AG04450 (cell line): ENCODE results near the gene KCNK7. TPM values are rescaled to one million over a fixed set of nuclear protein-coding genes. Genes with fewer than 3 reads are reported as not detected.

ENCODE experiments used
- CTCF ChIA-PET: fragments of 300-600, 350-600 bp; formaldehyde crosslinking; extraction: SDS; loops from one replicate; lab custom pipeline; 2022; ENCODE audit warnings: antibody characterized with exemption, inconsistent platforms; lab: Charles Lee
- POLR2A ChIA-PET: fragments of 350-600 bp; formaldehyde crosslinking; extraction: SDS; loops from one replicate; lab custom pipeline; 2021; ENCODE audit warnings: antibody characterized with exemption, inconsistent platforms; lab: Yijun Ruan, JAX
- DNase-seq: peaks from one replicate; pipeline ENCODE4 v3.0.0-alpha.2; 2011; ENCODE audit warnings: low read depth, low spot score
- H3K27ac ChIP-seq: one replicate; pipeline ENCODE4 v1.5.1; 2012; ENCODE audit warnings: low read depth, low read length, control low read depth
- H3K27me3 ChIP-seq: one replicate; pipeline ENCODE4 v1.6.0; 2012; ENCODE audit warnings: low read length; ENCODE audit not compliant: control insufficient read depth, insufficient read depth
- H3K4me3 ChIP-seq: 2 replicates; pipeline ENCODE4 v1.5.1; 2011; ENCODE audit warnings: mild to moderate bottlenecking, low read depth, low read length, control low read depth
- H3K9me3 ChIP-seq: 2 replicates; pipeline ENCODE4 v1.5.1; 2012; ENCODE audit warnings: low read length; ENCODE audit not compliant: control insufficient read depth, insufficient read depth
- CTCF ChIP-seq: IDR thresholded peaks from 2 replicates; pipeline ENCODE4 v1.5.1; 2011; ENCODE audit warnings: low read depth, low read length, control low read depth, inconsistent platforms
- polyA plus RNA-seq: library from polyadenylated mRNA; depleted of rRNA; stranded (reverse); fragments of >200 nt; gene quantifications from 2 replicates; pipeline ENCODE4 v1.2.3, GENCODE V29; 2011

The KCNK7 gene
- polyA plus RNA-seq, 1 experiment, result not detected

DNA sequence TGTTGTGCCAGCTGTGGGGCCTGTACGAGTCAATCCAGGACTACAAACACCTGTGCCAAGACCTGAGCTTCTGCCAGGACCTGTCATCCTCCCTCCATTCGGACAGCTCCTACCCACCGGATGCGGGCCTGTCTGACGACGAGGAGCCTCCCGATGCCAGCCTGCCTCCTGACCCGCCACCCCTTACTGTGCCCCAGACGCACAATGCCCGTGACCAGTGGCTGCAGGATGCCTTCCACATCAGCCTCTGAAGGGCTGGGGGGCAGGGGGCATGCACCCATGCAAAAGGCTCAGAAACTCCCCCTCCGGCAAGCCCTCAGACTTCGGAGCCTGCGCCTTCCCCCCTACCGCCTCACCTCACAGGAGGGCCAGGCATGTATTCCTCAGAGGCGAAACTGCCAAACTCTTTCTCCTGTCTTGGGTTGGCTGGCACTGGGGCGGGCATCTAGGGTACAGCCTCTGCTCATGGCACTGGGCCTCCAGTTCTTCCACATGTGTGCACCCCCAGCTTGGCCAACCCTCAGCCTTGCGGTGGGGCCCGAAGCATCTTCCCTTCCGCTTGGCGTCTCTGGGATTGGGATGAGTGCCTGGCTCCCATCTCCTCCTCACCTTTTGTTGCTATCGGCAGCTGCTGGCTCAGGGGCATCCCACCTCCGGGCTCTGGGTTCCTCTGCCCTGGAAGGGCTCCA is 22.1 kb downstream of the KCNK7 start:
- peak overlapping the region; percentile 77 for H3K4me3 ChIP-seq
- ChIA-PET CTCF (interaction anchor here (0.9 to 4.1 kb wide), 7 partner anchors 12 to 42 kb away, joined by 3 to 20 read pairs (median 4); partner anchors contain the start of gene PCNX3), POLR2A (interaction anchor here (0.5 to 1.5 kb wide), 6 partner anchors 13 to 150 kb away, joined by 3 to 8 read pairs (median 4); partner anchors contain the start of genes LTBP3, NEAT1 and PCNX3)
- H3K9me3 ChIP-seq, result peaks cover 4% of the 10 kb centered on the region; the same call in 1 of the 2 replicates
- no peaks in the 10 kb centered on the region for H3K27me3 ChIP-seq
- H3K27ac ChIP-seq, result peak overlapping the region; percentile 39
- no peak for TF ChIP-seq CTCF
- no peak for DNase-seq

DNA sequence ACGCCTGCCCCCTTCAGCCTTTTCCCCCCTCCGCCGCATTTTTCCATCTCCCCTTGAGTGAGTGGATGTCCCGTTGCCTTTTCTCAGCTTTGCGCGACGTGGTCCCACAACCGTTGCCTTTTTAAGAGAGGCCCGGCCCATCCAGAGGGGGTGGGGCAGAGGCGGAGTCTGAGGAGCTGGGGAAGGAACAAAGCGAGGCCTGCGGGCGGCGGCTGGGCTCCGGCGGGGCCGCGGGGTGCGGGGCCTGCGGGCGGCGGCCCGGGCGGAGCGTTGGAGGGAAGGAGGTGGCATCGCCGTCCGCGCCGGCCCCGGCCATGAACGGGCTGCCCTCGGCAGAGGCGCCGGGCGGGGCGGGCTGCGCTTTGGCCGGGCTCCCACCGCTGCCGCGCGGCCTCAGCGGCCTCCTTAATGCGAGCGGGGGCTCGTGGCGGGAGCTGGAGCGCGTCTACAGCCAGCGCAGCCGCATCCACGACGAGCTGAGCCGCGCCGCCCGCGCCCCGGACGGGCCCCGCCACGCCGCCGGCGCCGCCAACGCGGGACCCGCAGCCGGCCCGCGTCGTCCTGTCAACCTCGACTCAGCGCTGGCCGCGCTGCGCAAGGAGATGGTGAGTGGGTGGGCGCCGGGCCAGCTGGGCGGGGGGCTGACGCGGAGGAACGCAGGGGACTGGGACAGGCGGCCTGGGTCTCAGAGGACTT is 23.1 kb downstream of the KCNK7 start, which contains the start of gene FAM89B:
Gene FAM89B, plus strand, starts transcription at position 183 of the 696 bp plus-strand sequence. Its CDS starts 132 bp downstream, at position 315.
- DNase-seq, result peak; percentile 44
- no peak within 1 kb of the TSS for H3K27ac ChIP-seq
- POLR2A ChIA-PET, result interaction anchor here (0.6 to 1.5 kb wide), 9 partner anchors 12 to 1801 kb away, joined by 3 to 8 read pairs (median 4); partner anchors contain the start of genes CLCF1, DPF2, LTBP3 and NEAT1

DNA sequence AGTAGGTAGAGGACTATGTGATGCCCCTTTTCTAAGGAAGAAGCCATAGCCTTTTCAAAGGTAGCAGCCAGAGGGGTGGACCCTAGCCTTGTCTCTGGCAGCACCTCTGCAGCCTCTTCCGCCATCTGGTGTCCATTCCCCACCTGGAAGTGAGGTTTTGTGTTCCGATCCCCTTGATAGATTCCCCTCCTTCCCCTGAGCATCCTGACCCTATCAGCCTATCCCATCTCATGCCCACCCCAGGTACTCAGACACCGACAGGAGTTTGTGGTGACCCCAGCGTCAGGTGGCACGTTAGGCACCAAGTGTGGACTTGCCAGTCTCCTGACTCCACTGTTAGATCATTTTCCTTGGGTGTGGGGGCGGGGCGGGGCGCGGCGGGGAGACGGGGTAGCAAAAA is 23.7 kb downstream of the KCNK7 start:
- ChIA-PET CTCF (interaction anchor here (0.6 to 4.1 kb wide), 6 partner anchors 10 to 531 kb away, joined by 3 to 20 read pairs (median 5); no protein-coding TSS in a partner anchor), POLR2A (interaction anchor here (0.7 to 1.5 kb wide), 4 partner anchors 11 to 148 kb away, joined by 4 to 8 read pairs (median 6); partner anchors contain the start of genes LTBP3 and NEAT1)
- peaks cover 4% of the 10 kb centered on the region; the same call in 1 of the 2 replicates for H3K9me3 ChIP-seq
- H3K27ac ChIP-seq, result no peak overlapping the region
- peak; percentile 41; the same call in 1 of the 2 replicates for TF ChIP-seq CTCF
- peak overlapping the region; percentile 77 for H3K4me3 ChIP-seq
- H3K27me3 ChIP-seq, result no peaks in the 10 kb centered on the region
- no peak for DNase-seq

More for the DNA sequence above, 23.1 kb downstream of the KCNK7 start, which contains the start of gene FAM89B:
- peak within 1 kb of the TSS; percentile 98 for H3K4me3 ChIP-seq
- no peaks in the 10 kb centered on the region for H3K27me3 ChIP-seq
- CTCF ChIA-PET, result interaction anchor here (0.6 to 4.1 kb wide), 10 partner anchors 11 to 531 kb away, joined by 3 to 20 read pairs (median 5); no protein-coding TSS in a partner anchor
- peaks cover 4% of the 10 kb centered on the region; the same call in 1 of the 2 replicates for H3K9me3 ChIP-seq
- no peak for TF ChIP-seq CTCF

DNA sequence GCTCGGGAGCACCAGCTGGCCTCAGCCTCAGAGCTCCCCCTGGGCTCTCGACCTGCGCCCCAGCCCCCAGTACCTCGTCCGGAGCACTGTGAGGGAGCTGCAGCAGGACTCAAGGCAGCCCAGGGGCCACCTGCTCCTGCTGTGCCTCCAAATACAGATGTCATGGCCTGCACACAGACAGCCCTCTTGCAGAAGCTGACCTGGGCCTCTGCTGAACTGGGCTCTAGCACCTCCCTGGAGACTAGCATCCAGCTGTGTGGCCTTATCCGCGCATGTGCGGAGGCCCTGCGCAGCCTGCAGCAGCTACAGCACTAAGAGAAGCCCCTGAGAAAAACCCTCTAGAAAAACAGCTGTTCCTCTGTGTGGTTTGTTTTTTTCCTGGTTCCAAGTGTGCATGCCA is 24.2 kb downstream of the KCNK7 start:
- Histone ChIP-seq H3K27me3 (no peaks in the 10 kb centered on the region), H3K27ac (no peak overlapping the region), H3K9me3 (peaks cover 4% of the 10 kb centered on the region; the same call in 1 of the 2 replicates), H3K4me3 (peak overlapping the region; percentile 98)
- POLR2A ChIA-PET, result interaction anchor here (1.3 kb wide), 1 partner anchor 287 kb away, joined by 3 read pairs; no protein-coding TSS in a partner anchor
- no peak for DNase-seq
- no peak for TF ChIP-seq CTCF
- CTCF ChIA-PET, result interaction anchor here (0.8 to 4.1 kb wide), 3 partner anchors 10 to 31 kb away, joined by 3 to 20 read pairs (median 11); no protein-coding TSS in a partner anchor
